Measurements from ENCODE around the gene UNC80.

Gene UNC80

DNA sequence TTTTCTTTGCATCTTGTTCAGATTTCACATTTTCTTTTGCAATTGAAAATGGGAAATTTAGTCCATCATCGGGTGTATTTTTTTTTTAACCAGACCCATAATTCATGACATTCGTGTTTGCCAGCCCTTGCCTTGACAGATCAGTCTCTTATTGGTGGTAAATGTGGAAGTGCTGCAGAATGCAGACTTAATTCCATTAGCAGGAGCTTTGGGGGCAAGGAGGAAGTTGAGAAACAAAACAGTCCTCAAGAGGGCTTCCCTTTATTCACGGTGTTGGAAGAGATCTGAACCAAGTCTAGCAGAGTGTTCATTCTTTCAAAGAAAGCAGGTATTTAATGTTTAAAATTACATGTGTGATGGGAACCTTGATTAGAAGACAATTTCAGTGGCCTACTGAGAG is 214.2 kb downstream of the UNC80 start:
- Mint-ChIP-seq H3K9me3 (no peaks in the 10 kb centered on the region), H3K4me1 (no peaks in the 10 kb centered on the region), H3K4me3 (no peak overlapping the region), H3K27me3 (ENCODE audit: low read depth) (peaks cover 4% of the 10 kb centered on the region), H3K27ac (no peak overlapping the region), H3K36me3 (ENCODE audit: low read depth) (no peaks in the 10 kb centered on the region)
- TF ChIP-seq, protein P1, sequence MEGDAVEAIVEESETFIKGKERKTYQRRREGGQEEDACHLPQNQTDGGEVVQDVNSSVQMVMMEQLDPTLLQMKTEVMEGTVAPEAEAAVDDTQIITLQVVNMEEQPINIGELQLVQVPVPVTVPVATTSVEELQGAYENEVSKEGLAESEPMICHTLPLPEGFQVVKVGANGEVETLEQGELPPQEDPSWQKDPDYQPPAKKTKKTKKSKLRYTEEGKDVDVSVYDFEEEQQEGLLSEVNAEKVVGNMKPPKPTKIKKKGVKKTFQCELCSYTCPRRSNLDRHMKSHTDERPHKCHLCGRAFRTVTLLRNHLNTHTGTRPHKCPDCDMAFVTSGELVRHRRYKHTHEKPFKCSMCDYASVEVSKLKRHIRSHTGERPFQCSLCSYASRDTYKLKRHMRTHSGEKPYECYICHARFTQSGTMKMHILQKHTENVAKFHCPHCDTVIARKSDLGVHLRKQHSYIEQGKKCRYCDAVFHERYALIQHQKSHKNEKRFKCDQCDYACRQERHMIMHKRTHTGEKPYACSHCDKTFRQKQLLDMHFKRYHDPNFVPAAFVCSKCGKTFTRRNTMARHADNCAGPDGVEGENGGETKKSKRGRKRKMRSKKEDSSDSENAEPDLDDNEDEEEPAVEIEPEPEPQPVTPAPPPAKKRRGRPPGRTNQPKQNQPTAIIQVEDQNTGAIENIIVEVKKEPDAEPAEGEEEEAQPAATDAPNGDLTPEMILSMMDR (IDR thresholded peaks at IDR 0.05; ENCODE audit: unreplicated experiment in 3 of 3): no peak

DNA sequence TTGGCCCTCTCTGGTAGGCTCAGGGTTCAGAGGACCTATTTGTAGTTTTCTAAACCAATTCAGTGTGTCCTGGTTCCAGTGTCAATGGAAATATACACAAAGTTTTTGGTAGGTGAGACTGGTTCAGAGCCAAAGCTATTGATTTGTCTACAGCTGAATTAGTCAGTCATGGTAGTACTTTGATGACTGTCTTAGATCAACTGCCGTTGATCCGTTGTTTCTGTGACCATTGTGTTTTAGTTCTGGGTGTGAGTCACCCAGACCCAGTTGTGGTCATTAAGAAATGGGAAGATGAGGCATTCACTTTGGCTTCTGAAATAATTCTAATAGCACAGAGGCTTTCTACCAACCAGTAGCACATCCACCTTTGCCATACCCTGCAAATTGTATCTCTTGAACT is 214.8 kb downstream of the UNC80 start:
- Mint-ChIP-seq H3K4me3 (no peak overlapping the region), H3K27ac (no peak overlapping the region), H3K27me3 (ENCODE audit: low read depth) (peaks cover 4% of the 10 kb centered on the region), H3K9me3 (no peaks in the 10 kb centered on the region), H3K36me3 (ENCODE audit: low read depth) (no peaks in the 10 kb centered on the region), H3K4me1 (no peaks in the 10 kb centered on the region)
- TF ChIP-seq, protein P1 (IDR thresholded peaks at IDR 0.05; ENCODE audit: unreplicated experiment in 3 of 3): no peak

DNA sequence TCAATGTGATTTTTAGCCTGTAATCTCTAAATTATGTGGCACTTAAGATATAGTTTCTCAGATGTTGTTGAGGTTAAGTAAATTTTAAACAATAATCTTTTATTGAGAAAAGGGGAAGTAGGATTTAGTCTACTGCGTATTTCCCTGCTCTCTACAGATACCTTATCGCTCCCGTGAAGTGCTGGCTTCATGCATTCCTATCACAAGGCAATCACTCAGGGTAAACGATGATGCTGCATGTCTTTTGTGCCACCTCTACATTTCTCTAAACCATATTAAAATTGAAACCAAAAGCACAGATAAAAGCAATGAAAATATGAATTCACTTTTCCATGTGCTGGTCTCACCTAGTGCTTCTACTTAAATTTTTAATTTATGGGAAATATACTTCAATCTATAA is 216.4 kb downstream of the UNC80 start:
- Mint-ChIP-seq H3K9me3 (no peaks in the 10 kb centered on the region), H3K27me3 (ENCODE audit: low read depth) (no peaks in the 10 kb centered on the region), H3K4me1 (no peaks in the 10 kb centered on the region), H3K4me3 (no peak overlapping the region), H3K36me3 (ENCODE audit: low read depth) (no peaks in the 10 kb centered on the region), H3K27ac (no peak overlapping the region)
- TF ChIP-seq, protein P1 (IDR thresholded peaks at IDR 0.05; ENCODE audit: unreplicated experiment in 3 of 3): no peak

DNA sequence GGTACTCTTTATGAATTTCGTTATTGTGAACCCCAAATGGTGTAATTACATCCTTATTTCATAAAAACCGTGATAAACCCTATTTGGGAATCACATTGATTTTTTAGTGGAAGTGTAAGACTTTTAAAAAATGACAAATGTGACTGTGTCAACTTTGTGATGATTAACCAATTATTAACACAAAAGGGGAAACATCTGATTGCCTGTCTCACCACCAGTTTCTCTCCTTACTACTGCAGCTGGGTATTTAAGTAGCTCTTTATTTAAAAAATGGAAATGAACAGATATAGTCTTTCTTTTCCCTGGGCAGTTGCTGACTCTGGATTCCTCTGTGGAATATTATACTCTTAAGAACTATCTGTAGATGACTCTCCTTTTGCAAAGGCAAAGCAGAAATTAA is 219.2 kb downstream of the UNC80 start:
- H3K27ac Mint-ChIP-seq: no peak overlapping the region
- no peaks in the 10 kb centered on the region for H3K36me3 Mint-ChIP-seq (ENCODE audit: low read depth)
- TF ChIP-seq, protein P1 (IDR thresholded peaks at IDR 0.05; ENCODE audit: unreplicated experiment in 3 of 3): no peak
- H3K27me3 Mint-ChIP-seq (ENCODE audit: low read depth): peaks cover 3% of the 10 kb centered on the region
- H3K9me3 Mint-ChIP-seq: no peaks in the 10 kb centered on the region
- no peaks in the 10 kb centered on the region for H3K4me1 Mint-ChIP-seq
- H3K4me3 Mint-ChIP-seq: no peak overlapping the region

DNA sequence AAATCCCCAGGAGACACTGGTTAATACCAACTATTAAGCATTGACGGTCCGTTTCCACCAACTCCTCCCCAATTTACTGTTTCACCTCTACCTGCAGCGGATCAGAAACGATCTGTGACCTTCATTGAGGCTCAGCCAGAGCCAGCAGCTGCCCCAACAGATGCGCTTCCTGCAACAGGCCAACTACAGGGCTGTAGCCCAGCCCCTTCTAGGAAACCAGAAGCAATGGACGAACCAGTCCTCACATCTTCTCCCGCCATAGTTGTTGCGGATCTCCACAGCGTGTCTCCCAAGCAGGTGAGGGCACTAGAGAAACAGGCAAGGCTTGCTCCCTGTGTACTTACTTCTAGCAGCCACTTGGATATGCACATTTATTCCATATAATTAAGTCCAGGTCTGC is 222.3 kb downstream of the UNC80 start:
- Mint-ChIP-seq H3K4me1 (no peaks in the 10 kb centered on the region), H3K27me3 (ENCODE audit: low read depth) (peaks cover 3% of the 10 kb centered on the region), H3K9me3 (no peaks in the 10 kb centered on the region), H3K27ac (no peak overlapping the region), H3K36me3 (ENCODE audit: low read depth) (no peaks in the 10 kb centered on the region), H3K4me3 (no peak overlapping the region)
- TF ChIP-seq, protein P1 (IDR thresholded peaks at IDR 0.05; ENCODE audit: unreplicated experiment in 3 of 3): no peak

DNA sequence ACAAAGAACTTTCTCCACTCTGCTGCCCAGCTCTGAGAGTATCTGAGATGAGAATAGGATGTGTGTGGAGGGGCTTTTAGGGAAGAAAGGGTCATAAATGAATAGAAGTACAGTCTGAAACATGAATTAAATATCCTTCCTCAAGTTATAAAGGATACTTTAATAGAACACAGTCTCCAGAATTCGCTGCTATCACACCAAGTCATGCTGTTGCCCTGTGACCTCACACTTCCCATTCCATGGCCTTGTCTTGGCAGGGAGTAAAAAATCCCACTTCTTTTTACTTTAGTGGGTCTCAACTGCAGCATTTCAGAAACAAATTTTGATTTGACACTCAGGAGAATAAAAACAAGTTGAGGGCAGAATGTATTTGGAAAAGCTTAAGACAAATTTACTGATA is 227.0 kb downstream of the UNC80 start:
- no peaks in the 10 kb centered on the region for H3K9me3 Mint-ChIP-seq
- H3K27me3 Mint-ChIP-seq (ENCODE audit: low read depth): peaks cover 3% of the 10 kb centered on the region
- no peaks in the 10 kb centered on the region for H3K36me3 Mint-ChIP-seq (ENCODE audit: low read depth)
- TF ChIP-seq, protein P1 (IDR thresholded peaks at IDR 0.05; ENCODE audit: unreplicated experiment in 3 of 3): no peak
- no peak overlapping the region for H3K4me3 Mint-ChIP-seq
- H3K4me1 Mint-ChIP-seq: peaks cover 9% of the 10 kb centered on the region
- H3K27ac Mint-ChIP-seq: no peak overlapping the region
